GM08714 (cell line): ENCODE results near the gene USP28.

ENCODE experiments used
- H3K4me3 ChIP-seq: fragments of 200-500 bp; sonication (Bioruptor generic); 2 replicates; pipeline ENCODE4 v1.5.1; 2014; ENCODE audit warnings: mild to moderate bottlenecking, low read length, inconsistent platforms
- ZNF274 ChIP-seq: IDR thresholded peaks from 2 replicates; pipeline ENCODE4 v1.6.1; 2012; ENCODE audit warnings: mild to moderate bottlenecking, low read depth, low read length

The USP28 gene

DNA sequence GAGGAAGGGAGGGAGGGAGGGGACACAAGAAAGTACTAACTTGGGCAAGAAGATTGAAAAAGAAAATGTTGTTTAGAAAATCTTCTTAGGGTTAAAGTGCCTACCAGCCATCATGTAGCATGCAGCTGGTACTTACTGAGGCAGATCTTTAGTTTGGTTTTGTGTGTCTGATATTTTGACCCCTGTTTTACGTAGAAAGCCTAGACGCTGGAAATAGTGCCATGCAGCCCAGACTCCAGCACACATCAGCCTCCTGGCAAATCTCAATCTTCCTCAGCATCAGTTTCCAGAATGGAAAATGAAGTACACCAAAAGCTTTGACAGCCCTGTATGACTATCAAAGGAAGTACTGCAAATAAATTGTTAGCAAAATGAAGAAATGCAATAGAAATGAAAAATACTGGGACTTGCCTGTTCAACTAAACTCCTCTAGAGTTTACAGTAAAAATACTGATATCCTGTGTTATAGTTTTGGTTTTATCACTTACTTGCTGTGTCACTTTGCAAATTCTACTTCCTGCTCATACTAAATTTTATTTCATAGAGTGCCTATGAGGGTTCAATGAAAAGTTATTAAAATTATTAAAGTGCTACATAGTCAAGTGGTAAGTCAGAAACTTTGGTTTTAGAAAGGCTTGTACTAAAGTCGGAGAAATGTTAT is 7.4 kb downstream of the USP28 start:
- TF ChIP-seq ZNF274 = no peak
- H3K4me3 ChIP-seq = no peak overlapping the region

DNA sequence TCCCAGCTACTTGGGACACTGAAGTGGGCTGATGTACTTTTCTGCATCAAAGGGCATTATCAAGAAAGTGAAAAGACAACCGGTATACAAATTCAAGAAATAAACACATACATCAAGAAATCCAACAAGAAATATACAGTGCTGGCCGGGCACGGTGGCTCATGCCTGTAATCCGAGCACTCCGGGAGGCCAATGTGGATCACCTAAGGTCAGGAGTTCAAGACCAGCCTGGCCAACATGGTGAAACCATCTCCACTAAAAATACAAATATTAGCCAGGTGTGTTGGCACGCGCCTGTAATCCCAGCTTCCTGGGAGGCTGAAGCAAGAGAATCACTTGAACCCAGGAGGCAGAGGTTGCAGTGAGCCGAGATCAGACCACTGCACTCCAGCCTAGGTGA is 9.5 kb downstream of the USP28 start:
- no peak for TF ChIP-seq ZNF274
- H3K4me3 ChIP-seq = no peak overlapping the region

DNA sequence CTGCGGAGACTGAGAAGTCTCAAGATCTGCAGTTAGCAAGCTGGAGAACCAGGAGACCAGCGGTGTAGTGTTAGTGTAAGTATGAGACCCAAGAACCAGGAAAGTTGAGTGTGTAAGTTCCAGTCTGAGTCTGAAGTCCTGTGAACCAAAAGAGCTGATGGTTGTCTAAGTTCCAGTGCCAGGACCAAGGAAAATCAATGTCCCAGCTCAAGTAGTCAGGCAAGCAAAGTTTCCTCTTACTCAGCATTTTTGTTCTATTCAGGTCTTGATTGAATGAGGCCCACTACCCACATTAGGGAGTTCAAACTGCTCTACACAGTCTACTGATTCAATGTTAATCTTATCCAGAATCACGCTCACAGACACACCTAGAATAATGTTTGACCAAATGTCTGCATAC is 11.0 kb downstream of the USP28 start:
- H3K4me3 ChIP-seq = no peak overlapping the region
- TF ChIP-seq ZNF274 = no peak

DNA sequence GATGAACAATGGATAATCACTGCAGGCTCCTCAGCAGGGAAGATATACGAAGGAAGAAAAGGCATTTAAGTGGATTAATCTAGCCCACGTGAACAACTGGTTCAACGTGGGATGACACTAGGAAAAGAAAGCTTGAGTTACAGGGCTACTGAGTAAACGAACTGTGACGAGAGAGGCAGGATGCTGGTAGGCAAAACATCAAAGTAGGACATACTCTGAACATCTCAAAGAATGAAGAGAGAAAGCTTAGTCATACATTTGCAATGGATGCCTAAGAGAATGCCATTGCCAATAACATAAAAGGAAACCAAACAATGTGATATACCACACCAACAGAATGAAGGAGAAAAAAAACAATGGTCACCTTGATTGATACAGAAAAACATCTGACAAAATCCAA is 12.9 kb downstream of the USP28 start:
- H3K4me3 ChIP-seq = no peak overlapping the region
- TF ChIP-seq ZNF274 = no peak

DNA sequence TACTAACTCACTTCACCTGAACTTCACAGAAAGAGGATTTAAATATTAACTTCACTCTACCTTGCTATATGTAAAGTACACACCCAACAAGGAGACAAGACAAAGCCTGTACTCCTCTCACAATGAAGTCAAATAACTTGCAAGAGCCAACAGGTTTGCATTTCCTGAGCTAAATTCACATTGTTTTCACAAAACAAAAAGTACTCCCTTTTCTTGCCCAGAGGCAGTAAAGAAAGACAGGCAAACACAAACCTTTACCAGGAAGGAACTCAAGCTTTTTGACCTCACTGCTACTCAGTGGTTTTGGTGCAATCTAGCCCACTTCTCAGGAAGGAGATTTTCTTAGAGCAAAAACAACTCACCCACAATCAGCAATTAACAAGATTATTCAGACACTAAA is 15.7 kb downstream of the USP28 start:
- no peak overlapping the region for H3K4me3 ChIP-seq
- TF ChIP-seq ZNF274 = no peak

DNA sequence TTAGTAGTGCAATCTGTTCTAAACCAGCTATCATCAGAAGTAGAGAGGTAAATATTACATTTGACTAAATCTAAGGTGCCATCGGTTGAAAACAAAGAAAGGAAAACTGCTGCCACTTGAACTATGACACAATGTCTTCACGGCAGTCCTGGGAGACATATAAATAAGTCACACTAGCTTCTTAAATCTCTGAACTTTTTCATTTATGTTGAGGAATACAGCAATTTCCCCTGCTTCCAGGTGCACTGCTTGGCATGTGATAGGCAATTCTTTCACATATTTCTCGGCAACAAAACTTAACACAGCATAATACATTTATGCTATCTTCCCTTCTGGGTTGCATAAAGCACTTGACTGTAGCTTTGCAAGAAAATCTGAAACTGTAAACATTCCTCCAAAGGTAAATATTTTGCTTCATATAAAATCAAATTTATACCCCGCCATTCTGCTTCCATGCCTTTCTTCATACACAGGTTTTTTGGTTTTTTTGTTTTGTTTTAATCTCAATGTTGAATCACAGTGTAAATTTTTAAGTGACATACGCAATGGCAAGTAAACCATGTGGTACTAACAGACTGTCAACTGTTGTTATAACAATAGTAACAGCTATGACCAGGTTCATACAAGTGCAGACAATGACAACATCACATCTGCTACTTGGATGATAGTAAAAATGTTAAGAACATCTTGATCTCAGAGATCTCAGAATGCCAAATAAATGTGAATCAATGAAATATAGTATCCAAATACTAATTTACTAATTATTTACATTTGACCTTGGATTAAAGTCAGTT is 18.2 kb downstream of the USP28 start:
- H3K4me3 ChIP-seq = no peak overlapping the region
- TF ChIP-seq ZNF274 = no peak

DNA sequence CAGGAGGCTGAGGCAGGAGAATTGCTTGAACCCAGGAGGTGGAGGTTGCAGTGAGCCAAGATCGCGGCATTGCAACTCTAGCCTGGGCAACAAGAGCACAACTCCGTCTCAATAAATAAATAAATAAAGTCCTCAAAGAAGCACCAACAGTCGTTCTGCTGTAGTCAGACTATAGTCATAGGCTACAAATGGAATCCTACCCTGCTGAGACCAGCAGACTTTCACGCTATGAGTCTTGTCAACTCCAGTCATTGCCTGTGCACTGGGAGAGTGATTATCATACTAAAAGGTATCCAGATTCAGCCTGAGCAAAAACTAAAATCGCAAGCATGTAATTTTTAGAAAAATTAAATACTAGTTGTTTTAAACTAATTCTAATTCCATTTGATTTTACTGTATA is 19.6 kb downstream of the USP28 start:
- H3K4me3 ChIP-seq = no peak overlapping the region
- no peak for TF ChIP-seq ZNF274

DNA sequence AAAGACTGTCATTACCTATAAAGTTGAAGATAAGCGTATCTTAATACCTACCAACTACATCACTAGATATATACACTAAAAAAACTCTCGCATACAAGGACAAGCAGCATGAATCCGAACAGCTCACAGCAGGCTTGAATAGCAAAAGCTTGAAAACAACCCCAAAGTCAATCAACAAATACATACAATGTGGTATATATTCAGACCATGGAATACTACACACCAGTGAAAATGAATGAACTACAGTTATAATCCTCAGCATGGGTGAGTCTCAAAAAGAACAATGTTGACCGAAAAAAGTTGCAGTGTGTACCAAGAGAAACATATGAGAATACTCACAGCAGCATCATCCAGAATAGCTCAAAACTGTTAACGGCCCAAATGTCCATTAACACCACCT is 25.2 kb downstream of the USP28 start:
- H3K4me3 ChIP-seq = no peak overlapping the region

DNA sequence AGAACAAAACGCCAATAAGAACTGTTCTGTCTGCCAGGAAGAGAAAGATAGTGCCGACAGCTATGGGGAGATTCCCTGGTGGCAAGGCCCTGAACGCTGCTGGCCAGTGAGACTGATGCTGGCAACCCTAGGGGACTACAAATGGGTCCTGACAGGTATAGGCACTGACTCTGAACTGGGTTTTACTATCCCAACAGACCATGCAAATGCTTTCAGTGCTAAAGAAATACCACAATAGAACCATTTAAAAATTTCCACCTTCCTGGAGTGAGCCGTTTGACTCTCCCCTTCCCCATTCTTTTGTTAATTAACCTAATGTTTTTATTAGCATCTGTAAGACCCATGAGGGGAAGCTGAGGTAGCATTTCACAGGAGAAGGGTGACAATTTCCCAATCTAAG is 25.7 kb downstream of the USP28 start:
- H3K4me3 ChIP-seq = no peak overlapping the region
- TF ChIP-seq ZNF274 = no peak

More for the DNA sequence above, 25.2 kb downstream of the USP28 start:
- no peak for TF ChIP-seq ZNF274

DNA sequence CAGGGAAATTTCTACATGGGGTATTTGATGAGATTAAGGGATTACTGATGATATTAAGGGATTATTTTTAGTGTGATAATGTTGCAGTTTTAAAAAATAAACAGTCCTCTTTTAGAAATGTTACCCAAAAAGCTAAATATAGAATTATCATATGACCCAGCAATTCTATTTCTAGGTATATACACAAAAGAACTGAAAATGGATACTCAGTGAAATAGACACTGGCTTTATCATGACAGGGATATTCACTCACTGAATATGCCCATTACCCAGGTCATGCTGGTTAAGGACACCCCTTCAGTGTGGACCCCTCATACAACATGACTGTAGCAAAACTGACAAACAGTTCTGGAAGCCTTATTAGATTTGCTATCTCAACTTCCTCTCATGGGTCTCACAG is 27.8 kb downstream of the USP28 start:
- no peak for TF ChIP-seq ZNF274
- no peak overlapping the region for H3K4me3 ChIP-seq

DNA sequence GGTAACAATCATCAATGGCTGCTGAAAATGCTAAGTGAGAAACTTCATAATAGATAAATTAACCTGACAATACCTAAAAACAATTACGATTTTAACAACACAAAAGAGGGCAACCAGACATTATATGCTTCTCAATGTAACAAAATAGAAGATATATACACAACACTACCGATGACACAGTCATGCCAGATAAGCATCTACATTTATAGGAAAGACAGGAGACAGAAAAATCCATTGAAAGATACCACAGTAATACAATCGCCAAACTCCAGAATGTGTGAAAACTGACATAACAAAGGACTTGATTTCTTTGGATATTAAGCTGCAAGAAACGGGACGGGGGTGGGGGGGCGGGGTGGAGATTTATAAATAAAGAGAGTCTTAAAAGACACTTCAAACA is 28.3 kb downstream of the USP28 start:
- H3K4me3 ChIP-seq = no peak overlapping the region
- TF ChIP-seq ZNF274 = no peak

DNA sequence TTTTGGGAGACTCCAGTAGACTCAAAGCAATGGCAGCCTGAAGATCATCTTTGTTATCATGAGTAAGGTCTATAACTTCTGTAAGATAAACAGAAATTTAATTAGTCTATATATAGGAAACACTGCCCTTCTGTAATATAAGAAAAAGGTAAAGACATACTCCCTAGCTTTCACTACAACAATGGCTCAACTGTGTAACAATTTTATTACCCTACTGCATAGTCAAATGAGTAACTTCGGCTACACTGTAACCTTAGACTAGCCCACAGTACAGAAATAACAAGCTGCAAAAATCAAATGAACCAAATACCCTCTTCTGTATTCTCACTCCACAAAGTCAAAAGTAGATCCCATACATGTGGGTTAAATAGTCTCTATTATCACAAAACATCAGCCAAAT is 33.7 kb downstream of the USP28 start:
- TF ChIP-seq ZNF274 = no peak
- no peak overlapping the region for H3K4me3 ChIP-seq

DNA sequence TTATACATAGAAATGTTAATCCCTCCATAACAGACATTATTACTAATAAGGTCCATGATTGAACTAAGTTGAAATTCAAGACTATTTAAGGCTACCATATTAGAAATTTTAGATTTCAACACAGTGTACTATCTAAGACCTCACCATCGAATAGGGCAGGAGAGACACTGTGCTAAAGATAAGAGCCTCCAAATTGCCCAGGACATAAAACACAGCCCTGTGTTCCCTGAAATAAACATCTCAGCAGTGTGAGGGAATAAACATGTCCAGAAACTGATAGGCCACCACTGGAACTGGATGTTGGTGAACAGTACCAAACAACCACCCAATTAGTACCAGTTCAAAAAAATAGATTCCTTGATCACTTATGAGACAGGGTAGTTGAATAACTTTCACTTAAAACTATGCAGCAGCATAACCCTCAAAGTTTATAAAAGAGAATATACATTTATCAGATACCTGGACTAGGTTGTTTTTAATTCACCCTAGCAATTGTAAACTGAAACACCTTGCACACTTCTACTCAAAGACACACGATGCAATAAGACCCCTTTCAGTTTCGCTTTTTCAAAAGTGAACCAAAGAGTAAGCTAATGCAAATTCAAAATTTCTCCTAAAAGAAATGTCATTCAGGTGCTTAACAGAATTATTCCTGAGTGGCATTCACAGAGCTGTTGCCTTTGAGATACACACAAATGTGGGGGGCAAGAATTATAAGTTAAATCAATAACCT is 34.3 kb downstream of the USP28 start:
- H3K4me3 ChIP-seq = no peak overlapping the region
- TF ChIP-seq ZNF274 = no peak

DNA sequence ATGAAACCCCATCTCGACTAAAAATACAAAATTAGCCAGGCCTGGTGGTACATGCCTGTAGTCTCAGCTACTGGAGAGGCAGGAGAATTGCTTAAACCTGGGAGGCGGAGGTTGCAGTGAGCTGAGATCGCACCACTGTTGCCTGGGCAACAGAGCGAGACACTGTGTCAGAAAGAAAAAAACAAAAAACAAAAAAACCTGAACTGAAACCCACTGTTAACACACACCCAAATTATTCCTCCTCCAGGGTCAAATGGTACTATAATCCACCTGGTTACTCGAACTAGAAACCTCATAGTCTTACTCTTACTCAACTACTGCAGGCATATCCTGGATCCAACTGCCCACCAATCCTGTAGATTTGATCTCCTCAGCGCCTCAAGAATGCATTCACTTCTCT is 35.5 kb downstream of the USP28 start:
- H3K4me3 ChIP-seq = no peak overlapping the region
- no peak for TF ChIP-seq ZNF274

DNA sequence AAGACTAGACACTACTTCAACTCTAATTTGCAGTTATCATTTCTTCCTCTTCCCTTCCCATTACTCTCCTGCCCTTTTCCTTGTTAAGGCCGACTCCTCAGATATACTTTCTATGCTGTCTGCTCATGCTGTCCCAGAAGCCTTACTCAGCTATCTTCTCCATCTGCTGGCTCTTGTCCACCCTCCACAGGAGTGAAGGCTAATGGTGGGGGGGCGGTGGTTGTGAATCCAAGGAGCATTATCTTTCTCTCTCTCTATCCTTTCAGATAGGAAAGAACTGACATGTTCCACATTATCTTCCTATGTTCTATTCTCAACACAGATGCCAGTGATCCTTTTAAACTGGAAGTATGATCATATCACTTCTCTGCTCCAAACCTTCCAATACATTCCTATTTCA is 37.4 kb downstream of the USP28 start:
- TF ChIP-seq ZNF274 = no peak
- H3K4me3 ChIP-seq = no peak overlapping the region
